ENCODE results near the gene CSNK1E. TPM values are rescaled to one million over a fixed set of nuclear protein-coding genes. Genes with fewer than 3 reads are reported as not detected.

CSNK1E gene
- total and polyA plus RNA-seq, 2 donors: 33.9 to 81.3 TPM

DNA sequence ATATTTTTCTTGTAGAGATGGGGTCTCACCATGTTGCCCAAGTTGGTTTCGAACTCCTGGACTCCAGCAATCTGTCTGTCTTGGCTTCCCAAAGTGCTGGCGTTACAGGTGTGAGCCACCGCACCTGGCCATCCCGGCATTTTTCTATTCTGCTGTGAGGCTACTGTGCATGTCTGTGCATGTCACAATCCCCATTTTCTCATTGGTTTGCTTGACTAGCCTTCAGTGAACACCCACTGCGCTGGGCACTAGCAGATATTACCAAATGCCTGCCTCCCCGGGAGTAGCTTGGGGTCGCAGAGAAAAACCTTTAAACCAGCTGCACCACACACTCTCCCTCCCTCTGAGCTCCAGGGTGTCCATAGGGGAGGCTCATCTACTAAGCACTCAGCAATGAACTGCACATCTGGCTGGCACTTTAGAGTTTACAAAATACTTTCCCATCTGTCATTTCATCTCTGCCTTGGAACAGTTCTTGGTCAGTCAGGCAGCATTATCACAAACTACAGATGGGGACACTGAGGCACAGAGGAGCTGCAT, 4.9 kb downstream of the CSNK1E start:
- WGBS: 95% methylated on average over 7 of the region's 7 CpGs
- no peak overlapping the region for H3K4me3 ChIP-seq (ENCODE audit: low read length in 2 of 2)

DNA sequence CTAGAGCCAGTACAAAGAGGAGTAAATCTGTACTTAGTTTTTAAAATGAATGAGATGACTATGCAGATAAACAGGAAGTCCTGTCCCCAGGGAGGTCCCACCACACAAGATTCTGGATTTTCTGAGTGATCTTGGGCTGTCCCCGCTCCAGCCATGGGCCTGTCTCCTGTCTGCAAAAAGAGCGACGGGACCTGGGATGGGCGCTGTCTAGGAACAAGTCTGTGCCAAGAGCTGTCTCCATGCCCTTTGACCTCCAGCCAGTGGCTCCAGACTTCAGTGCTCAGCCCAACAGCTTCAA, 6.0 kb downstream of the CSNK1E start:
- no peaks in the 10 kb centered on the region for H3K27me3 ChIP-seq (ENCODE audit: control insufficient read depth in 2 of 2, insufficient read depth in 1 of 2, low read length in 1 of 2)
- DNase-seq (ENCODE audit: low read depth in 6 of 9, low spot score in 9 of 9): no peak
- H3K27ac ChIP-seq (ENCODE audit: low read depth in 1 of 2, low read length in 1 of 2): no peak overlapping the region
- 97% methylated on average over 4 of the region's 4 CpGs for WGBS
- no peak overlapping the region for H3K4me3 ChIP-seq (ENCODE audit: low read length in 2 of 2)
- peaks cover 14 to 37% of the 10 kb centered on the region in 2 donors for H3K4me1 ChIP-seq (ENCODE audit: control insufficient read depth in 2 of 2, insufficient read depth in 2 of 2, low read length in 2 of 2)
- peaks cover 44 to 48% of the 10 kb centered on the region in 2 donors for H3K36me3 ChIP-seq (ENCODE audit: control insufficient read depth in 2 of 2, insufficient read depth in 2 of 2, low read length in 1 of 2)
- H3K9me3 ChIP-seq (ENCODE audit: control insufficient read depth in 2 of 2, insufficient read depth in 1 of 2, low read length in 1 of 2): no peaks in the 10 kb centered on the region

More for the DNA sequence above, 4.9 kb downstream of the CSNK1E start:
- H3K9me3 ChIP-seq (ENCODE audit: control insufficient read depth in 2 of 2, insufficient read depth in 1 of 2, low read length in 1 of 2): peaks cover 0 to under 1% of the 10 kb centered on the region in 2 donors
- H3K4me1 ChIP-seq (ENCODE audit: control insufficient read depth in 2 of 2, insufficient read depth in 2 of 2, low read length in 2 of 2): peaks cover 14 to 41% of the 10 kb centered on the region in 2 donors
- H3K27me3 ChIP-seq (ENCODE audit: control insufficient read depth in 2 of 2, insufficient read depth in 1 of 2, low read length in 1 of 2): no peaks in the 10 kb centered on the region
- no peak for DNase-seq (ENCODE audit: low read depth in 6 of 9, low spot score in 9 of 9)
- no peak overlapping the region for H3K27ac ChIP-seq (ENCODE audit: low read depth in 1 of 2, low read length in 1 of 2)
- peaks cover 44 to 48% of the 10 kb centered on the region in 2 donors for H3K36me3 ChIP-seq (ENCODE audit: control insufficient read depth in 2 of 2, insufficient read depth in 2 of 2, low read length in 1 of 2)

DNA sequence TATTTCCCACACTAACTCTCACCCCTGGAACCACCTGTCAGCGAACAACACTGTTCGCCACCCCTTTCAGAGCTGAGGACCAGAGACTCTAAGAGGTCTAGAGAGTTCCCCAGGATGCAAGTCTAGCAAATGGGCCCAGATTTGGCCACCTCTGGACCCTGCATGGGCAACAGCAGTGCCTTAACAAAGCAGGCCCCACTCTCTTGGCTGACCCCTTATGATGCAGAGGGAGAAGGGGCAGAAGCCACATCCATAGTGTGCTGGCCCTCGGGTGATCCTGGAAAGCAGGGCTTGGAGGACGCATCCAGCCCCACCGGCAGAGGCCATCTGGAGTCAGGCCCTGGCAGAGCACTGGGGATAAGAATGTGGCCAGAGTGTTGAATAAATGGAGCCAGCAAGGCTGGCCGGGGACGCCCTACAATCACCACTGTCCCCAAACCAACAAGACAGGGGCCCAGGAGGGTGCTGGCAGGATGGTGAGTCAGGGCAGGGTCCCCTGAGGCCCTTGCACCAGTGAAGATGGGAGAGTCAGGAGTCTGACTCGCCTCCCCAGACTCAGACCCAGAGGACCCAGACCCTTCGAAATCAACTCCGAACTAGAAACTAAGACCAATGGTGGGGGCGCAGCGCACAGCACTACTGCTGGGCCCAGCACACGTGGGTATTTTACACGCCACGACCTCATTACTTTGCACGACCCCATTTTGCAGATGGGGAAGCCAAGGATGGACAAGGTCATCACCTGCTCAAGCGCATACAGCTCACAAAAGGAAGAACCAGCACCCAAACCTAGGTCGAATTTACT, 6.5 kb downstream of the CSNK1E start:
- Histone ChIP-seq H3K36me3 (ENCODE audit: control insufficient read depth in 2 of 2, insufficient read depth in 2 of 2, low read length in 1 of 2) (peaks cover 44 to 48% of the 10 kb centered on the region in 2 donors), H3K4me3 (ENCODE audit: low read length in 2 of 2) (no peak overlapping the region), H3K4me1 (ENCODE audit: control insufficient read depth in 2 of 2, insufficient read depth in 2 of 2, low read length in 2 of 2) (peaks cover 11 to 35% of the 10 kb centered on the region in 2 donors), H3K27ac (ENCODE audit: low read depth in 1 of 2, low read length in 1 of 2) (no peak overlapping the region), H3K27me3 (ENCODE audit: control insufficient read depth in 2 of 2, insufficient read depth in 1 of 2, low read length in 1 of 2) (no peaks in the 10 kb centered on the region), H3K9me3 (ENCODE audit: control insufficient read depth in 2 of 2, insufficient read depth in 1 of 2, low read length in 1 of 2) (no peaks in the 10 kb centered on the region)
- no peak for DNase-seq (ENCODE audit: low read depth in 6 of 9, low spot score in 9 of 9)
- 91% methylated on average over 18 of the region's 18 CpGs for whole genome bisulfite sequencing

DNA sequence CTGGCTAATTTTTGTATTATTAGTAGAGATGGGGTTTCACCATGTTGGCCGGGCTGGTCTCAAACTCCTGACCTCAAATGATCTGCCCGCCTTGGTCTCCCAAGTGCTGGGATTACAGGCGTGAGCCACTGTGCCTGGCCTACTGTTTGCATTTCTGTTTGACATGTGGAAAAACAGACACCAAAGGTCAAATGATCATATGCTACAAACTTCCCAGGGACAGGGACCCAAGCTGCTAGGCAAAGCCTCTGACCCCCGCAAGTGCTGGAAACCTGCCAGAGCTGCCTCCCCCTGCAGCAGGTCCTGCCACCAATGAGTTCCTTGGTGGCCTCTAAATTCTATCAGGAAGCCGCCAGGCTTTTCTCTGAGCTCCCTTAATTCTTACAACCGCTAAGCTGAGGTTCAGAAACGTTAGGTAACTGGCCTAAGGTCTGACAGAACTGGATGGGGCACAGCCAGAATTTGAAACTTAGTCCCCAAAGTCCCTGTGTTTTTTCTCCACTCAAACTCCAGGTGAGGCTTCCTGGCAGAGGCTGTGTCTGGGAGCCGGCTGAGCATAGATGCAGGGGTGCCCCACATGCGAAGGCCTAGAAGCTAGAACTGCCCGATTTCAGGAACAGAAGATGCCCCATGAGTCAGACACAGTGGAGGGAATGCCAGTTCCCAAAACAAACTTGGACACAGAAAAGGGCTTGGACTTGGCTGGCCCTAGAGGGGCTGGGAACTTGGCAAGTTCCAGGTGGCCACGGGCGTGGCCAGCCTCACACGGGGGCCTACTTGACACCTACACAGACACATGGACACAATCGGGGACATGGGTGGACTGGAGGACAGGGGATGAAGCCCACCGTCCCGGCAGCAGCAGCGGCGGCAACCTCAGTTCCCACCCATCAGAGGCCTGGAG, 7.4 kb downstream of the CSNK1E start:
- Histone ChIP-seq H3K9me3 (ENCODE audit: control insufficient read depth in 2 of 2, insufficient read depth in 1 of 2, low read length in 1 of 2) (no peaks in the 10 kb centered on the region), H3K27ac (ENCODE audit: low read depth in 1 of 2, low read length in 1 of 2) (no peak overlapping the region), H3K36me3 (ENCODE audit: control insufficient read depth in 2 of 2, insufficient read depth in 2 of 2, low read length in 1 of 2) (peaks cover 44 to 48% of the 10 kb centered on the region in 2 donors), H3K4me1 (ENCODE audit: control insufficient read depth in 2 of 2, insufficient read depth in 2 of 2, low read length in 2 of 2) (peaks cover 2 to 29% of the 10 kb centered on the region in 2 donors), H3K27me3 (ENCODE audit: control insufficient read depth in 2 of 2, insufficient read depth in 1 of 2, low read length in 1 of 2) (no peaks in the 10 kb centered on the region), H3K4me3 (ENCODE audit: low read length in 2 of 2) (no peak overlapping the region)
- DNase-seq (ENCODE audit: low read depth in 6 of 9, low spot score in 9 of 9): no peak
- WGBS: 94% methylated on average over 18 of the region's 18 CpGs

DNA sequence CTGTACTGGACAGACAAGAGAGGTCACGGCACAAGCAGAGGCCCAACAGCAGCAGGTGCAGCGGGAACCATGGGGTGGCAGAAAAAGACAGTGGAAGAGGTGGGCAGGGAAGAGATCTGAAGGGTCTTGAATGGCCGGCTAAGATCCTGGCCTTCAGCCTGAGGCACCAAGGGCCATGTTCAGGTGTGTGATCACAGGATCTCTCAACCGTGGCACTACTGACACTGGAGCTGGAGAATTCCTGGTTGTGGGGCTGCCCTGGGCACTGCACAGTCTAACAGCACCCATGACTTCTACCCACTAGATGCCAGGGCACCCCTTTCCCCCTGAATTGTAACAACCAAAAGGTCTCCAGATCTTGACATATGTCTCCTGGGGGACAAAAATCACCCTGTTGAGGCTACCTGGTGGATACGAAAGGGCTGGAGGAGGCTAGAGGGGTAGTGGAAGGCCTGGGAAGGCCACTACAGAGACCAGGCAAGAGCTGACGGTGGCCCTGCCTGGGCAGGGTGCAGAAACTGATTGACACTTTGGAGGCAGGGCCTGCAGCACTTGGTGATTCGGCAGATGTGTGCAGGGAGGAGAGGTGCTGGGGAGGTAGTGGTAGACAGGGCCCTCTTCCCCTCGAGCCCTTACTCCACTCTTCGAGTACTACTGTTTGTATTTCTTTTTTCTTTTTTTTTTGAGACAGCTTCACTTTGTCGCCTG, 8.3 kb downstream of the CSNK1E start:
- Histone ChIP-seq H3K27me3 (ENCODE audit: control insufficient read depth in 2 of 2, insufficient read depth in 1 of 2, low read length in 1 of 2) (no peaks in the 10 kb centered on the region), H3K27ac (ENCODE audit: low read depth in 1 of 2, low read length in 1 of 2) (no peak overlapping the region), H3K4me3 (ENCODE audit: low read length in 2 of 2) (no peak overlapping the region), H3K9me3 (ENCODE audit: control insufficient read depth in 2 of 2, insufficient read depth in 1 of 2, low read length in 1 of 2) (no peaks in the 10 kb centered on the region), H3K36me3 (ENCODE audit: control insufficient read depth in 2 of 2, insufficient read depth in 2 of 2, low read length in 1 of 2) (peaks cover 49 to 52% of the 10 kb centered on the region in 2 donors), H3K4me1 (ENCODE audit: control insufficient read depth in 2 of 2, insufficient read depth in 2 of 2, low read length in 2 of 2) (peaks cover 0 to 32% of the 10 kb centered on the region in 2 donors)
- DNase-seq (ENCODE audit: low read depth in 6 of 9, low spot score in 9 of 9): no peak
- 96% methylated on average over 10 of the region's 10 CpGs for WGBS

GRCh38 chr22:38305471-38306448, 11.5 kb downstream of the CSNK1E start:
- DNase-seq (ENCODE audit: low read depth in 6 of 9, low spot score in 9 of 9): peak in 1 of 9 donors; percentile 39
- Histone ChIP-seq H3K36me3 (ENCODE audit: control insufficient read depth in 2 of 2, insufficient read depth in 2 of 2, low read length in 1 of 2) (peaks cover 49 to 50% of the 10 kb centered on the region in 2 donors), H3K4me3 (ENCODE audit: low read length in 2 of 2) (no peak overlapping the region)

GRCh38 chr22:38304526-38304925, 12.7 kb downstream of the CSNK1E start:
- 97% methylated on average over 13 of the region's 13 CpGs for WGBS
- Histone ChIP-seq H3K9me3 (ENCODE audit: control insufficient read depth in 2 of 2, insufficient read depth in 1 of 2, low read length in 1 of 2) (no peaks in the 10 kb centered on the region), H3K27ac (ENCODE audit: low read depth in 1 of 2, low read length in 1 of 2) (peak overlapping the region in 1 of 2 donors; percentile 55), H3K27me3 (ENCODE audit: control insufficient read depth in 2 of 2, insufficient read depth in 1 of 2, low read length in 1 of 2) (no peaks in the 10 kb centered on the region), H3K4me3 (ENCODE audit: low read length in 2 of 2) (no peak overlapping the region), H3K36me3 (ENCODE audit: control insufficient read depth in 2 of 2, insufficient read depth in 2 of 2, low read length in 1 of 2) (peaks cover 51 to 56% of the 10 kb centered on the region in 2 donors), H3K4me1 (ENCODE audit: control insufficient read depth in 2 of 2, insufficient read depth in 2 of 2, low read length in 2 of 2) (peaks cover 0 to 19% of the 10 kb centered on the region in 2 donors)
- no peak for DNase-seq (ENCODE audit: low read depth in 6 of 9, low spot score in 9 of 9)

More at GRCh38 chr22:38305471-38306448, 11.5 kb downstream of the CSNK1E start:
- Histone ChIP-seq H3K27ac (ENCODE audit: low read depth in 1 of 2, low read length in 1 of 2) (peak overlapping the region; percentile 44 to 69), H3K4me1 (ENCODE audit: control insufficient read depth in 2 of 2, insufficient read depth in 2 of 2, low read length in 2 of 2) (peaks cover 0 to 19% of the 10 kb centered on the region in 2 donors), H3K27me3 (ENCODE audit: control insufficient read depth in 2 of 2, insufficient read depth in 1 of 2, low read length in 1 of 2) (no peaks in the 10 kb centered on the region), H3K9me3 (ENCODE audit: control insufficient read depth in 2 of 2, insufficient read depth in 1 of 2, low read length in 1 of 2) (no peaks in the 10 kb centered on the region)
- 69% methylated on average over 16 of the region's 16 CpGs for WGBS

- Histone ChIP-seq H3K4me1 (ENCODE audit: control insufficient read depth in 2 of 2, insufficient read depth in 2 of 2, low read length in 2 of 2) (peaks cover 0 to 19% of the 10 kb centered on the region in 2 donors), H3K27me3 (ENCODE audit: control insufficient read depth in 2 of 2, insufficient read depth in 1 of 2, low read length in 1 of 2) (no peaks in the 10 kb centered on the region), H3K4me3 (ENCODE audit: low read length in 2 of 2) (no peak overlapping the region), H3K27ac (ENCODE audit: low read depth in 1 of 2, low read length in 1 of 2) (no peak overlapping the region), H3K9me3 (ENCODE audit: control insufficient read depth in 2 of 2, insufficient read depth in 1 of 2, low read length in 1 of 2) (no peaks in the 10 kb centered on the region), H3K36me3 (ENCODE audit: control insufficient read depth in 2 of 2, insufficient read depth in 2 of 2, low read length in 1 of 2) (peaks cover 54 to 58% of the 10 kb centered on the region in 2 donors)
- DNase-seq (ENCODE audit: low read depth in 6 of 9, low spot score in 9 of 9): no peak
- 95% methylated on average over 5 of the region's 5 CpGs for WGBS
These were observed 13.3 kb downstream of the CSNK1E start for GRCh38 chr22:38303974-38304373.
